IMR-90 (cell line): Measurements from ENCODE around the gene ZNF385D. TPM values are rescaled to one million over a fixed set of nuclear protein-coding genes. Genes with fewer than 3 reads are reported as not detected.

ENCODE experiments used
- ATAC-seq: fragments of 200-7000 bp; cut with Tn5 transposase; 2 replicates; pipeline ENCODE4 v1.9.1; 2020; ENCODE audit warnings: low read depth, mild to moderate bottlenecking, moderate library complexity
- BruUV-seq: library from RNA; stranded (reverse); fragments of 400-500 nt; replicated peaks from 2 replicates; lab custom pipeline; 2021; lab: Mats Ljungman, UMichigan
- CTCF ChIA-PET: fragments of 300-600 bp; formaldehyde crosslinking; extraction: SDS; loops from one replicate; lab custom pipeline; 2021; ENCODE audit warnings: antibody characterized with exemption; lab: Yijun Ruan, JAX
- POLR2A ChIA-PET: fragments of 300-600 bp; sonication (Branson Sonifier 250); formaldehyde crosslinking; loops from one replicate; lab custom pipeline; 2022; ENCODE audit warnings: antibody characterized with exemption; ENCODE audit not compliant: unreplicated experiment; lab: Charles Lee
- DNase-seq: peaks from one replicate; pipeline ENCODE4 v3.0.0; 2013
- H2AFZ ChIP-seq: replicated peaks from 2 replicates; pipeline ENCODE3; 2013; ENCODE audit warnings: low read length, mild to moderate bottlenecking; ENCODE audit not compliant: poor library complexity
- H2AK5ac ChIP-seq: 2 replicates; pipeline ENCODE4 v1.6.1; 2013; ENCODE audit warnings: low read depth, low read length, inconsistent platforms
- H2AK9ac ChIP-seq: replicated peaks from 2 replicates; pipeline ENCODE3; 2013; ENCODE audit warnings: mild to moderate bottlenecking, low read depth, low read length, moderate library complexity; ENCODE audit not compliant: poor library complexity
- H2BK120ac ChIP-seq: 2 replicates; pipeline ENCODE4 v1.6.1; 2013; ENCODE audit warnings: low read depth, low read length, inconsistent platforms
- H2BK15ac ChIP-seq: 3 replicates; pipeline ENCODE4 v1.6.1; 2013; ENCODE audit warnings: low read depth, low read length, inconsistent platforms
- H2BK20ac ChIP-seq: 2 replicates; pipeline ENCODE4 v1.6.1; 2013; ENCODE audit warnings: low read depth, mild to moderate bottlenecking, inconsistent platforms, low read length, moderate library complexity
- H2BK5ac ChIP-seq: 2 replicates; pipeline ENCODE4 v1.6.1; 2013; ENCODE audit warnings: mild to moderate bottlenecking, low read depth, low read length, inconsistent platforms; ENCODE audit not compliant: poor library complexity, severe bottlenecking
- H3K14ac ChIP-seq: replicated peaks from 2 replicates; pipeline ENCODE4 v1.6.1; 2013; ENCODE audit warnings: low read depth, low read length, inconsistent platforms
- H3K18ac ChIP-seq: 2 replicates; pipeline ENCODE4 v1.6.1; 2013; ENCODE audit warnings: low read depth, low read length, control low read depth
- H3K23ac ChIP-seq: 2 replicates; pipeline ENCODE4 v1.6.1; 2013; ENCODE audit warnings: low read depth, low read length, inconsistent platforms
- H3K27ac ChIP-seq: 2 replicates; pipeline ENCODE4 v1.5.1; 2013; ENCODE audit warnings: mild to moderate bottlenecking, control low read depth, low read length; ENCODE audit not compliant: insufficient read depth
- H3K27me3 ChIP-seq: 2 replicates; pipeline ENCODE4 v1.6.1; 2013; ENCODE audit warnings: low read length; ENCODE audit not compliant: control insufficient read depth, insufficient read depth
- H3K36me3 ChIP-seq: 2 replicates; pipeline ENCODE4 v1.6.1; 2013; ENCODE audit warnings: low read length, mixed read lengths; ENCODE audit not compliant: control insufficient read depth, insufficient read depth
- H3K4ac ChIP-seq: 2 replicates; pipeline ENCODE4 v1.6.1; 2013; ENCODE audit warnings: low read depth, low read length, inconsistent platforms
- H3K4me1 ChIP-seq: 2 replicates; pipeline ENCODE4 v1.6.1; 2013; ENCODE audit warnings: low read length, mixed read lengths; ENCODE audit not compliant: control insufficient read depth, insufficient read depth
- H3K4me2 ChIP-seq: 2 replicates; pipeline ENCODE4 v1.6.1; 2013; ENCODE audit warnings: low read depth, mild to moderate bottlenecking, control low read depth, low read length, moderate library complexity
- H3K4me3 ChIP-seq: 2 replicates; pipeline ENCODE4 v1.5.1; 2013; ENCODE audit warnings: low read depth, mild to moderate bottlenecking, control low read depth, low read length, moderate library complexity; ENCODE audit not compliant: insufficient read depth
- H3K56ac ChIP-seq: 2 replicates; pipeline ENCODE4 v1.6.1; 2013; ENCODE audit warnings: low read length, inconsistent platforms; ENCODE audit not compliant: insufficient read depth; ENCODE audit errors: extremely low read depth
- H3K79me1 ChIP-seq, 2 experiments: 2 replicates each; pipeline ENCODE4 v1.6.1; 2013; ENCODE audit warnings: low read length in 2 of 2, inconsistent platforms in 1 of 2, low read depth in 1 of 2
- H3K9ac ChIP-seq: 2 replicates; pipeline ENCODE4 v1.6.1; 2013; ENCODE audit warnings: low read depth, low read length, control low read depth
- H3K9me1 ChIP-seq: 2 replicates; pipeline ENCODE4 v1.6.1; 2013; ENCODE audit warnings: low read length, inconsistent platforms; ENCODE audit not compliant: insufficient read depth
- H3K9me3 ChIP-seq: 2 replicates; pipeline ENCODE4 v1.6.1; 2013; ENCODE audit warnings: low read length; ENCODE audit not compliant: control insufficient read depth, insufficient read depth
- H4K20me1 ChIP-seq: 2 replicates; pipeline ENCODE4 v1.6.1; 2013; ENCODE audit warnings: low read length, inconsistent platforms; ENCODE audit not compliant: insufficient read depth
- H4K5ac ChIP-seq: 2 replicates; pipeline ENCODE4 v1.6.1; 2013; ENCODE audit warnings: mild to moderate bottlenecking, low read depth, low read length, control low read depth
- H4K8ac ChIP-seq, 2 experiments: 2 replicates each; pipeline ENCODE4 v1.6.1; 2013; ENCODE audit warnings: low read depth in 2 of 2, low read length in 2 of 2, control low read depth in 1 of 2, inconsistent platforms in 1 of 2
- H4K91ac ChIP-seq: 2 replicates; pipeline ENCODE4 v1.6.1; 2013; ENCODE audit warnings: low read depth, low read length, inconsistent platforms; ENCODE audit not compliant: insufficient read depth
- BHLHE40 ChIP-seq: fragments of 150-350 bp; IDR thresholded peaks from 2 replicates; pipeline ENCODE4 v1.6.1; 2016; ENCODE audit warnings: mild to moderate bottlenecking, low read depth, low read length
- CEBPB ChIP-seq: IDR thresholded peaks from 2 replicates; pipeline ENCODE4 v1.6.1; 2012; ENCODE audit warnings: low read depth, low read length, improper control_type of control experiment
- CHD1 ChIP-seq: IDR thresholded peaks from 2 replicates; pipeline ENCODE4 v1.6.1; 2012; ENCODE audit warnings: low read depth, low read length, improper control_type of control experiment
- CTCF ChIP-seq: conservative IDR thresholded peaks from 2 replicates; pipeline ENCODE4 v1.5.1; 2012; ENCODE audit warnings: mild to moderate bottlenecking, low read depth, low read length, improper control_type of control experiment
- ELK1 ChIP-seq: fragments of 150-350 bp; IDR thresholded peaks from 2 replicates; pipeline ENCODE4 v1.6.1; 2016; ENCODE audit warnings: low read depth, mild to moderate bottlenecking, low read length, moderate library complexity, borderline replicate concordance
- FOS ChIP-seq: fragments of 150-350 bp; IDR thresholded peaks from 2 replicates; pipeline ENCODE4 v1.6.1; 2016; ENCODE audit warnings: low read depth, low read length
- MAFK ChIP-seq: IDR thresholded peaks from 2 replicates; pipeline ENCODE4 v1.6.1; 2012; ENCODE audit warnings: low read depth, low read length, improper control_type of control experiment
- MAZ ChIP-seq: IDR thresholded peaks from 2 replicates; pipeline ENCODE4 v1.6.1; 2012; ENCODE audit warnings: low read depth, mild to moderate bottlenecking, low read length, improper control_type of control experiment, moderate library complexity, borderline replicate concordance
- MXI1 ChIP-seq: IDR thresholded peaks from 2 replicates; pipeline ENCODE4 v1.6.1; 2012; ENCODE audit warnings: low read depth, mild to moderate bottlenecking, low read length, moderate library complexity, borderline replicate concordance
- NFE2L2 ChIP-seq: fragments of 150-350 bp; IDR thresholded peaks from 2 replicates; pipeline ENCODE4 v1.6.1; 2016; ENCODE audit warnings: low read depth, mild to moderate bottlenecking, low read length
- POLR2A ChIP-seq: IDR thresholded peaks from 2 replicates; pipeline ENCODE4 v1.6.1; 2012; ENCODE audit warnings: mild to moderate bottlenecking, low read depth, low read length
- RAD21 ChIP-seq: IDR thresholded peaks from 2 replicates; pipeline ENCODE4 v1.6.1; 2012; ENCODE audit warnings: low read length, improper control_type of control experiment
- RCOR1 ChIP-seq: IDR thresholded peaks from 2 replicates; pipeline ENCODE4 v1.6.1; 2012; ENCODE audit warnings: mild to moderate bottlenecking, low read length, improper control_type of control experiment; ENCODE audit not compliant: insufficient replicate concordance
- RFX5 ChIP-seq: IDR thresholded peaks from 2 replicates; pipeline ENCODE4 v1.8.0; 2012; ENCODE audit warnings: low read depth, mild to moderate bottlenecking, low read length, moderate library complexity
- SMC3 ChIP-seq: fragments of 150-350 bp; IDR thresholded peaks from 2 replicates; pipeline ENCODE4 v1.6.1; 2016; ENCODE audit warnings: low read depth, mild to moderate bottlenecking, antibody characterized with exemption, low read length, moderate library complexity
- USF2 ChIP-seq: fragments of 150-350 bp; IDR thresholded peaks from 2 replicates; pipeline ENCODE4 v1.6.1; 2017; ENCODE audit warnings: mild to moderate bottlenecking, antibody characterized with exemption, low read length, low read depth
- WGBS, 2 experiments: methylation state at CpG; one replicate each; pipeline versions ENCODE4 v1.1.5 to v1.1.7; 2013; ENCODE audit warnings: missing lambda C conversion rate in 2 of 2; ENCODE audit not compliant: insufficient read length in 1 of 2; ENCODE audit errors: extremely low coverage in 2 of 2; 5-methylcytosine and 5-hydroxymethylcytosine counted together
- dilution Hi-C: fragments of 300-500 bp; cut with HindIII; formaldehyde crosslinking; loops from one replicate; pipeline ENCODE4 v1.14.3; 2018; ENCODE audit warnings: low sequenced_read_pairs; ENCODE audit not compliant: unreplicated experiment
- in situ Hi-C: fragments of 300-500 bp; cut with MboI; formaldehyde crosslinking; loops from 3 replicates; pipeline ENCODE4 v1.14.3; 2019; ENCODE audit warnings: low sequenced_read_pairs, inconsistent platforms, mixed read lengths
- intact Hi-C: fragments of 100-400 bp; cut with micrococcal nuclease; formaldehyde crosslinking; loops from 2 replicates; pipeline ENCODE4 v1.10.0; 2022
- polyA plus RNA-seq, 3 experiments: library from polyadenylated mRNA; depleted of rRNA; stranded (reverse); fragments of >200 nt; gene quantifications; 2 replicates each; pipeline ENCODE4 v1.2.3, GENCODE V29; 2012; ENCODE audit warnings: low replicate concordance in 1 of 3
- total RNA-seq: library from RNA; depleted of rRNA; stranded (reverse); fragments of >200 nt; gene quantifications from 2 replicates; pipeline ENCODE4 v1.2.3, GENCODE V29; 2012

The ZNF385D gene
- total and polyA plus RNA-seq, 2 of the 4 experiments (the other 2 are of a cell fraction): 0.18 to 2.4 TPM

- DNase-seq (no peak), ATAC-seq (no peak)
- ChIA-PET CTCF (no interaction called here), POLR2A (no interaction called here)
- H4K20me1 ChIP-seq: no peaks in the 10 kb centered on the region
- intact Hi-C loops (no loop called here), in situ Hi-C loops (no loop called here), dilution Hi-C loops (no loop called here)
- H3K14ac ChIP-seq: no peak overlapping the region
- H3K9me1 ChIP-seq: no peaks in the 10 kb centered on the region
- H2BK15ac ChIP-seq: no peak overlapping the region
- H3K4ac ChIP-seq: no peak overlapping the region
- H2BK5ac ChIP-seq: no peak overlapping the region
- no TSS peak for BruUV-seq
- TF ChIP-seq RAD21: no peak
- no peak for TF ChIP-seq RCOR1
- TF ChIP-seq USF2: no peak
- no peak for TF ChIP-seq RFX5
- TF ChIP-seq POLR2A: no peak
- no peak for TF ChIP-seq MXI1
- no peak for TF ChIP-seq CEBPB
- TF ChIP-seq SMC3: no peak
- TF ChIP-seq FOS: no peak
- no peak for TF ChIP-seq MAZ
- no peak for TF ChIP-seq NFE2L2
- TF ChIP-seq ELK1: no peak
- TF ChIP-seq MAFK: no peak
- TF ChIP-seq CTCF: no peak
- no peak for TF ChIP-seq CHD1
- no peak for TF ChIP-seq BHLHE40
- no peak overlapping the region for H2AK5ac ChIP-seq
- H3K56ac ChIP-seq: no peak overlapping the region
- H2AK9ac ChIP-seq: no peak overlapping the region
- H3K23ac ChIP-seq: no peak overlapping the region
- no peak overlapping the region for H3K4me2 ChIP-seq
- no peak overlapping the region for H4K91ac ChIP-seq
- no peak overlapping the region for H2AFZ ChIP-seq
- H3K18ac ChIP-seq: no peak overlapping the region
- H3K79me1 ChIP-seq: no peaks in the 10 kb centered on the region
- H3K9me3 ChIP-seq: no peaks in the 10 kb centered on the region
- no peak overlapping the region for H3K9ac ChIP-seq
- no peaks in the 10 kb centered on the region for H3K27me3 ChIP-seq
- H2BK20ac ChIP-seq: no peak overlapping the region
- H2BK120ac ChIP-seq: no peak overlapping the region
- WGBS, 2 experiments: no CpG with 5 or more reads among the region's 1 CpG
- H3K4me3 ChIP-seq: no peak overlapping the region
- H3K27ac ChIP-seq: no peak overlapping the region
- no peak overlapping the region for H4K5ac ChIP-seq
- no peaks in the 10 kb centered on the region for H3K4me1 ChIP-seq
- H3K36me3 ChIP-seq: no peaks in the 10 kb centered on the region
- H4K8ac ChIP-seq: no peak overlapping the region
Observed at GRCh38 chr3:21502656-21503055, 248.4 kb downstream of the ZNF385D start.
